ENCODE data around the gene MYO18A.

DNA sequence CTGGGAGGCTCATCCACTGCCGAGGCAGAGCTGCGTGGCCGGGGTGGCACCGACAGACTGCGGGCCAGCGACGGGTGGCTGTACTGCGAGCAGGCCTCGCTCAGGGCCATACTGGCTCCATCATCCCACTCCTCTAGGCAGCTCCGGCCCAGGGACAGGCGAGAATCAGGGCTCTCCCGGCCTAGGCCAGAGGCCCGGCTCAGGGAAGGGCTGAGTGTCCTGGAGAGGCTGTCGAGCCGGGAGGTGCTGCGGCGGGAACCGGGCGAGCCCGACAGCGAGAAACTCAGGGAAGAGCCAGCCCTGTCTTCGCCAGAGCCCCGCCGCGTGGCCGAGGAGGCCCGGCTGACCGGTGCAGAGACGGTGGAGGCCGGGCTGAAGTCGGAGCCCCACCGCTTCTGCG is 99.9 kb downstream of the MYO18A start:
- TF ChIP-seq, protein P1, sequence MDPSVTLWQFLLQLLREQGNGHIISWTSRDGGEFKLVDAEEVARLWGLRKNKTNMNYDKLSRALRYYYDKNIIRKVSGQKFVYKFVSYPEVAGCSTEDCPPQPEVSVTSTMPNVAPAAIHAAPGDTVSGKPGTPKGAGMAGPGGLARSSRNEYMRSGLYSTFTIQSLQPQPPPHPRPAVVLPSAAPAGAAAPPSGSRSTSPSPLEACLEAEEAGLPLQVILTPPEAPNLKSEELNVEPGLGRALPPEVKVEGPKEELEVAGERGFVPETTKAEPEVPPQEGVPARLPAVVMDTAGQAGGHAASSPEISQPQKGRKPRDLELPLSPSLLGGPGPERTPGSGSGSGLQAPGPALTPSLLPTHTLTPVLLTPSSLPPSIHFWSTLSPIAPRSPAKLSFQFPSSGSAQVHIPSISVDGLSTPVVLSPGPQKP (IDR thresholded peaks at IDR 0.05; ENCODE audit: borderline replicate concordance, low read depth, low read length): no peak
- TF ChIP-seq SMC3 (IDR thresholded peaks at IDR 0.05; ENCODE audit: low read depth, low read length): no peak
- TF ChIP-seq, protein P2, sequence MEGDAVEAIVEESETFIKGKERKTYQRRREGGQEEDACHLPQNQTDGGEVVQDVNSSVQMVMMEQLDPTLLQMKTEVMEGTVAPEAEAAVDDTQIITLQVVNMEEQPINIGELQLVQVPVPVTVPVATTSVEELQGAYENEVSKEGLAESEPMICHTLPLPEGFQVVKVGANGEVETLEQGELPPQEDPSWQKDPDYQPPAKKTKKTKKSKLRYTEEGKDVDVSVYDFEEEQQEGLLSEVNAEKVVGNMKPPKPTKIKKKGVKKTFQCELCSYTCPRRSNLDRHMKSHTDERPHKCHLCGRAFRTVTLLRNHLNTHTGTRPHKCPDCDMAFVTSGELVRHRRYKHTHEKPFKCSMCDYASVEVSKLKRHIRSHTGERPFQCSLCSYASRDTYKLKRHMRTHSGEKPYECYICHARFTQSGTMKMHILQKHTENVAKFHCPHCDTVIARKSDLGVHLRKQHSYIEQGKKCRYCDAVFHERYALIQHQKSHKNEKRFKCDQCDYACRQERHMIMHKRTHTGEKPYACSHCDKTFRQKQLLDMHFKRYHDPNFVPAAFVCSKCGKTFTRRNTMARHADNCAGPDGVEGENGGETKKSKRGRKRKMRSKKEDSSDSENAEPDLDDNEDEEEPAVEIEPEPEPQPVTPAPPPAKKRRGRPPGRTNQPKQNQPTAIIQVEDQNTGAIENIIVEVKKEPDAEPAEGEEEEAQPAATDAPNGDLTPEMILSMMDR (conservative IDR thresholded peaks at IDR 0.05; ENCODE audit: low read depth, low read length): no peak
- no peak for TF ChIP-seq RCOR1 (IDR thresholded peaks at IDR 0.05; ENCODE audit: insufficient replicate concordance, low read length)
- TF ChIP-seq POLR2A (IDR thresholded peaks at IDR 0.05; ENCODE audit: low read depth, low read length): no peak
- no peak for TF ChIP-seq RAD21 (IDR thresholded peaks at IDR 0.05; ENCODE audit: low read length)
- no peak for TF ChIP-seq MAZ (IDR thresholded peaks at IDR 0.05; ENCODE audit: borderline replicate concordance, low read depth, low read length)
- TF ChIP-seq BHLHE40 (IDR thresholded peaks at IDR 0.05; ENCODE audit: low read depth, low read length): no peak
- TF ChIP-seq MAFK (IDR thresholded peaks at IDR 0.05; ENCODE audit: low read depth, low read length): no peak
- no peak for TF ChIP-seq RFX5 (IDR thresholded peaks at IDR 0.05; ENCODE audit: low read depth, low read length)
- no peak for TF ChIP-seq MXI1 (IDR thresholded peaks at IDR 0.05; ENCODE audit: borderline replicate concordance, low read depth, low read length)
- no peak for TF ChIP-seq CHD1 (IDR thresholded peaks at IDR 0.05; ENCODE audit: low read depth, low read length)
- TF ChIP-seq NFE2L2 (IDR thresholded peaks at IDR 0.05; ENCODE audit: low read depth, low read length): no peak

Measured in IMR-90 (cell line).